ENCODE measurements around the gene CASQ1.

Gene CASQ1

GRCh38 chr1:160189649-160190625 lies at the start of gene CASQ1:
TSS of gene CASQ1 (plus strand) at chr1:160190575. CDS start at chr1:160190752, 177 bp downstream.
- ATAC-seq = peak; percentile 20
- TF ChIP-seq TCF4 (CRISPR knock-in tag; IDR thresholded peaks at IDR 0.05; ENCODE audit: borderline replicate concordance) = no peak
- TF ChIP-seq ZFP3 (CRISPR knock-in tag; IDR thresholded peaks at IDR 0.05) = no peak

- no peak for ATAC-seq
- TF ChIP-seq, protein P1, sequence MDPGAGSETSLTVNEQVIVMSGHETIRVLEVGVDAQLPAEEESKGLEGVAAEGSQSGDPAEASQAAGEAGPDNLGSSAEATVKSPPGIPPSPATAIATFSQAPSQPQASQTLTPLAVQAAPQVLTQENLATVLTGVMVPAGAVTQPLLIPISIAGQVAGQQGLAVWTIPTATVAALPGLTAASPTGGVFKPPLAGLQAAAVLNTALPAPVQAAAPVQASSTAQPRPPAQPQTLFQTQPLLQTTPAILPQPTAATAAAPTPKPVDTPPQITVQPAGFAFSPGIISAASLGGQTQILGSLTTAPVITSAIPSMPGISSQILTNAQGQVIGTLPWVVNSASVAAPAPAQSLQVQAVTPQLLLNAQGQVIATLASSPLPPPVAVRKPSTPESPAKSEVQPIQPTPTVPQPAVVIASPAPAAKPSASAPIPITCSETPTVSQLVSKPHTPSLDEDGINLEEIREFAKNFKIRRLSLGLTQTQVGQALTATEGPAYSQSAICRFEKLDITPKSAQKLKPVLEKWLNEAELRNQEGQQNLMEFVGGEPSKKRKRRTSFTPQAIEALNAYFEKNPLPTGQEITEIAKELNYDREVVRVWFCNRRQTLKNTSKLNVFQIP (CRISPR knock-in tag; IDR thresholded peaks at IDR 0.05; ENCODE audit: borderline replicate concordance, low read depth) = no peak
- TF ChIP-seq PPARA (CRISPR knock-in tag; IDR thresholded peaks at IDR 0.05; ENCODE audit: borderline replicate concordance) (no peak), CSRNP3 (CRISPR knock-in tag; IDR thresholded peaks at IDR 0.05) (no peak), ESRRG (CRISPR knock-in tag; IDR thresholded peaks at IDR 0.05) (no peak), ZNF8 (CRISPR knock-in tag; IDR thresholded peaks at IDR 0.05) (no peak), ZFP3 (CRISPR knock-in tag; IDR thresholded peaks at IDR 0.05) (no peak), TOX (CRISPR knock-in tag; IDR thresholded peaks at IDR 0.05; ENCODE audit: borderline replicate concordance) (no peak), ISL1 (CRISPR knock-in tag; IDR thresholded peaks at IDR 0.05) (no peak)
Measured at GRCh38 chr1:160143695-160144094, 46.7 kb upstream of the CASQ1 start.

DNA sequence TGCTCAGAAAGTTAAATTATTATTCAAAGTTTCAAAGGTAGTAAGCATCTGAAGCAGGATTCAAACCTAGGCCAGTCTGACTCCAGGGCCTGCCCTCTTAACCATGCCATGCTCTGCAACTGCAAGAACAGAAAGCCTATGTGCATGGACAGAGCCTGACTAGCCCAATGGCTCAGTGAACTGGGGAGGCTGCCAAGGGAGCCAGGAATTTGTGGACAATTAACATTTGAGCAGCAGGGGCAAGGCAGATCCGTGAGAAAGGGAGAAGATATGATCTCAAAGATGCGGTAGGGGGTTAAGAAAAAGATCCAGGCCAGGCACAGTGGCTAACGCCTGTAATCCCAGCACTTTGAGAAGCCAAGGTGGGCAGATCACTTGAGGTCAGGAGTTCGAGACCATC lies 45.5 kb upstream of the CASQ1 start:
- TF ChIP-seq, protein P1 (CRISPR knock-in tag; IDR thresholded peaks at IDR 0.05; ENCODE audit: borderline replicate concordance, low read depth) = no peak
- TF ChIP-seq CSDC2 (CRISPR knock-in tag; IDR thresholded peaks at IDR 0.05) (no peak), OSR1 (CRISPR knock-in tag; IDR thresholded peaks at IDR 0.05) (no peak), RARB (CRISPR knock-in tag; IDR thresholded peaks at IDR 0.05) (no peak), GLIS3 (CRISPR knock-in tag; IDR thresholded peaks at IDR 0.05) (no peak), SNAI2 (CRISPR knock-in tag; IDR thresholded peaks at IDR 0.05) (no peak)
- TF ChIP-seq, protein P2, sequence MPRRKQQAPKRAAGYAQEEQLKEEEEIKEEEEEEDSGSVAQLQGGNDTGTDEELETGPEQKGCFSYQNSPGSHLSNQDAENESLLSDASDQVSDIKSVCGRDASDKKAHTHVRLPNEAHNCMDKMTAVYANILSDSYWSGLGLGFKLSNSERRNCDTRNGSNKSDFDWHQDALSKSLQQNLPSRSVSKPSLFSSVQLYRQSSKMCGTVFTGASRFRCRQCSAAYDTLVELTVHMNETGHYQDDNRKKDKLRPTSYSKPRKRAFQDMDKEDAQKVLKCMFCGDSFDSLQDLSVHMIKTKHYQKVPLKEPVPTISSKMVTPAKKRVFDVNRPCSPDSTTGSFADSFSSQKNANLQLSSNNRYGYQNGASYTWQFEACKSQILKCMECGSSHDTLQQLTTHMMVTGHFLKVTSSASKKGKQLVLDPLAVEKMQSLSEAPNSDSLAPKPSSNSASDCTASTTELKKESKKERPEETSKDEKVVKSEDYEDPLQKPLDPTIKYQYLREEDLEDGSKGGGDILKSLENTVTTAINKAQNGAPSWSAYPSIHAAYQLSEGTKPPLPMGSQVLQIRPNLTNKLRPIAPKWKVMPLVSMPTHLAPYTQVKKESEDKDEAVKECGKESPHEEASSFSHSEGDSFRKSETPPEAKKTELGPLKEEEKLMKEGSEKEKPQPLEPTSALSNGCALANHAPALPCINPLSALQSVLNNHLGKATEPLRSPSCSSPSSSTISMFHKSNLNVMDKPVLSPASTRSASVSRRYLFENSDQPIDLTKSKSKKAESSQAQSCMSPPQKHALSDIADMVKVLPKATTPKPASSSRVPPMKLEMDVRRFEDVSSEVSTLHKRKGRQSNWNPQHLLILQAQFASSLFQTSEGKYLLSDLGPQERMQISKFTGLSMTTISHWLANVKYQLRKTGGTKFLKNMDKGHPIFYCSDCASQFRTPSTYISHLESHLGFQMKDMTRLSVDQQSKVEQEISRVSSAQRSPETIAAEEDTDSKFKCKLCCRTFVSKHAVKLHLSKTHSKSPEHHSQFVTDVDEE (CRISPR knock-in tag; IDR thresholded peaks at IDR 0.05) = no peak
- peak; percentile 38; the same call in 1 of the 3 replicates for ATAC-seq

GRCh38 chr1:160146107-160146506 lies 44.3 kb upstream of the CASQ1 start:
- no peak for ATAC-seq
- TF ChIP-seq ZNF565 (CRISPR knock-in tag; conservative IDR thresholded peaks at IDR 0.05; ENCODE audit: low read depth) = no peak
- TF ChIP-seq ZFP3 (CRISPR knock-in tag; IDR thresholded peaks at IDR 0.05) = no peak
- no peak for TF ChIP-seq ZNF70 (CRISPR knock-in tag; IDR thresholded peaks at IDR 0.05)
- no peak for TF ChIP-seq ARNTL (CRISPR knock-in tag; IDR thresholded peaks at IDR 0.05; ENCODE audit: borderline replicate concordance, low read depth)
- TF ChIP-seq, protein P2 (CRISPR knock-in tag; IDR thresholded peaks at IDR 0.05) = no peak
- no peak for TF ChIP-seq CSDC2 (CRISPR knock-in tag; IDR thresholded peaks at IDR 0.05)
- TF ChIP-seq ESRRG (CRISPR knock-in tag; IDR thresholded peaks at IDR 0.05) = no peak
- TF ChIP-seq CSRNP3 (CRISPR knock-in tag; IDR thresholded peaks at IDR 0.05) = no peak
- TF ChIP-seq, protein P1 (CRISPR knock-in tag; IDR thresholded peaks at IDR 0.05; ENCODE audit: borderline replicate concordance, low read depth) = no peak
- no peak for TF ChIP-seq TCF4 (CRISPR knock-in tag; IDR thresholded peaks at IDR 0.05; ENCODE audit: borderline replicate concordance)
- no peak for TF ChIP-seq ISL1 (CRISPR knock-in tag; IDR thresholded peaks at IDR 0.05)
- TF ChIP-seq BACH2 (CRISPR knock-in tag; IDR thresholded peaks at IDR 0.05; ENCODE audit: borderline replicate concordance) = no peak

Measured in SK-N-SH treated with all-trans-retinoic acid at 6 μM for 48 hours (cell line).